Keratinocyte (primary cell): ENCODE results near the gene ARNT2. TPM values are rescaled to one million over a fixed set of nuclear protein-coding genes. Genes with fewer than 3 reads are reported as not detected.

Experiments
- DNase-seq: peaks from one replicate; pipeline ENCODE4 v3.0.0-alpha.2; 2011; ENCODE audit warnings: low read depth, missing footprints, low spot score
- FAIRE-seq: peaks from 2 replicates; lab custom pipeline; 2011; peaks lifted over from hg19 to GRCh38; lab: Jason Lieb, UNC
- H2AFZ ChIP-seq: 2 replicates; pipeline ENCODE4 v1.6.0; 2012; ENCODE audit warnings: low read length, control low read depth, inconsistent platforms; ENCODE audit not compliant: control insufficient read depth
- H3K27ac ChIP-seq: 2 replicates; pipeline ENCODE4 v1.5.1; 2011; ENCODE audit warnings: low read length; ENCODE audit not compliant: control insufficient read depth, insufficient read depth
- H3K27me3 ChIP-seq: 3 replicates; pipeline ENCODE4 v1.6.0; 2011; ENCODE audit warnings: low read length; ENCODE audit not compliant: control insufficient read depth, insufficient read depth; ENCODE audit errors: extremely low read depth
- H3K36me3 ChIP-seq, 2 experiments: 2 replicates in 1 of 2; 3 replicates in 1 of 2; pipeline ENCODE4 v1.5.1; 2011; ENCODE audit warnings: low read length in 2 of 2, mild to moderate bottlenecking in 1 of 2; ENCODE audit not compliant: control insufficient read depth in 2 of 2, insufficient read depth in 2 of 2; ENCODE audit errors: extremely low read depth in 1 of 2
- H3K4me1 ChIP-seq: 3 replicates; pipeline ENCODE4 v1.5.1; 2011; ENCODE audit warnings: low read length; ENCODE audit not compliant: control insufficient read depth, insufficient read depth; ENCODE audit errors: extremely low read depth
- H3K4me2 ChIP-seq: 3 replicates; pipeline ENCODE4 v1.6.0; 2011; ENCODE audit warnings: low read depth, low read length; ENCODE audit not compliant: control insufficient read depth, insufficient read depth; ENCODE audit errors: extremely low read depth
- H3K4me3 ChIP-seq, 3 experiments: fragments of 200-600 bp in 1 of 3; sonication (generic) in 1 of 3; 2 replicates in 2 of 3; 3 replicates in 1 of 3; pipeline ENCODE4 v1.5.1; 2011 to 2016; ENCODE audit warnings: low read length in 3 of 3, mild to moderate bottlenecking in 3 of 3, control low read depth in 2 of 3, inconsistent platforms in 1 of 3, low read depth in 1 of 3, mixed read lengths in 1 of 3, mixed run types in 1 of 3, moderate library complexity in 1 of 3; ENCODE audit not compliant: control insufficient read depth in 2 of 3, insufficient read depth in 2 of 3; ENCODE audit errors: extremely low read depth in 1 of 3
- H3K79me2 ChIP-seq: 2 replicates; pipeline ENCODE4 v1.6.0; 2012; ENCODE audit warnings: low read length; ENCODE audit not compliant: control insufficient read depth, insufficient read depth
- H3K9ac ChIP-seq: 3 replicates; pipeline ENCODE4 v1.6.0; 2011; ENCODE audit warnings: low read length; ENCODE audit not compliant: control insufficient read depth, insufficient read depth; ENCODE audit errors: extremely low read depth
- H3K9me1 ChIP-seq: 3 replicates; pipeline ENCODE4 v1.6.0; 2011; ENCODE audit warnings: low read length; ENCODE audit not compliant: control insufficient read depth, insufficient read depth; ENCODE audit errors: extremely low read depth
- H3K9me3 ChIP-seq: 2 replicates; pipeline ENCODE4 v1.5.1; 2012; ENCODE audit warnings: low read depth, low read length; ENCODE audit not compliant: control insufficient read depth
- H4K20me1 ChIP-seq: 3 replicates; pipeline ENCODE4 v1.6.0; 2011; ENCODE audit warnings: low read length; ENCODE audit not compliant: control insufficient read depth, insufficient read depth; ENCODE audit errors: extremely low read depth
- CTCF ChIP-seq, 3 experiments: IDR thresholded peaks in 1 of 3; conservative IDR thresholded peaks in 1 of 3; optimal IDR thresholded peaks in 1 of 3; 2 replicates in 2 of 3; 3 replicates in 1 of 3; pipeline versions ENCODE3 to v1.5.1; 2011; ENCODE audit warnings: low read length in 3 of 3, mild to moderate bottlenecking in 3 of 3, moderate library complexity in 2 of 3, control low read depth in 1 of 3, inconsistent platforms in 1 of 3; ENCODE audit not compliant: insufficient read depth in 2 of 3; ENCODE audit errors: extremely low read depth in 1 of 3
- EZH2 ChIP-seq: IDR thresholded peaks from one replicate; pipeline ENCODE4 v1.6.1; 2012; ENCODE audit warnings: inconsistent platforms, mild to moderate bottlenecking, low read length, moderate library complexity
- dilution Hi-C: fragments of 300-500 bp; cut with MboI; formaldehyde crosslinking; loops from one replicate; pipeline ENCODE4 v1.7.0; 2020; ENCODE audit warnings: low sequenced_read_pairs; ENCODE audit not compliant: extremely low pct_ligation_motif_present
- polyA plus RNA-seq, 5 experiments: library from polyadenylated mRNA; depleted of rRNA in 3 of 5; stranded (reverse) in 3 of 5; stranded (forward) in 1 of 5; unstranded in 1 of 5; fragments of >200 nt; gene quantifications; 1 replicate in 1 of 5; 2 replicates in 3 of 5; 3 replicates in 1 of 5; pipeline versions ENCODE4 v1.2.1 to v1.2.3, GENCODE V29; 2011 to 2012; ENCODE audit warnings: missing spikeins in 2 of 5, low read depth in 1 of 5, low replicate concordance in 1 of 5

The ARNT2 gene
- polyA plus RNA-seq, 1 donor (not counting 4 experiments of a cell fraction or from before 2014, with no cell fraction given) = 0.16 TPM

DNA sequence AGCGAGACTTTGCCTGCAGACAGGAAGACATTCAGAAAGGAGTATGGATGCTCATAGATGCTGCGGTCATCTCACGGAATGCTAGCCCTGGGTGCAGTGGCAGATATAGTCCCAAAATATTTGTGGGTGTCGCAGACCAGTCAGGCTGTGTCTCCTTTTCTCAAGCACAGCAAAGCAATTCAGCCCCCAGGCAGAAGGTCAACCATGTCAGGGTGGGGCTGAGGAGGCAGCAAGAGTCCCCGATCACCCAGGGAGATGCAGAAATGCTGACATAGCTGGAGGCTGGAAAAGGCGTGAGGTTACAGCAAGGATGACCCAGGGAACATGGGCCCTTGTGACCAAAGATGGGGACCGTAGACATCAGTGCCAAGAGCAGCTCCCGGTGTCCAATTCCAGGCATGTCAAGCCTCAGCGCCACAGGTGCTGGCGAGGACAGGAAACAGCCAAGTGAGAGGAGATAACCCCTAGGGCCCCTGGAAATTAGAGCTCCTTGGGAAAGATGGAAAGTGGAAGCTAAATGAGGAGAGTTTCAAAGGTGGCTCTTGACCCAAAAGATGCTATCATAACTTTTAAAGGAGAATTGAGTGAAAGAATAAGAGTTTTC, 209.7 kb downstream of the ARNT2 start:
- Histone ChIP-seq H3K4me3 (no peak overlapping the region), H3K27me3 (no peaks in the 10 kb centered on the region), H3K9ac (no peak overlapping the region), H3K9me3 (no peaks in the 10 kb centered on the region), H3K4me1 (peaks cover 23% of the 10 kb centered on the region), H4K20me1 (no peaks in the 10 kb centered on the region), H3K9me1 (no peaks in the 10 kb centered on the region), H2AFZ (no peak overlapping the region), H3K27ac (no peak overlapping the region), H3K4me2 (no peak overlapping the region), H3K79me2 (no peaks in the 10 kb centered on the region), H3K36me3 (no peaks in the 10 kb centered on the region)
- dilution Hi-C loops = no loop called here
- FAIRE-seq = no peak
- TF ChIP-seq CTCF (optimal IDR thresholded peaks at IDR 0.05 in 1 of 3, IDR thresholded peaks at IDR 0.05 in 1 of 3, conservative IDR thresholded peaks at IDR 0.05 in 1 of 3; ENCODE audit: extremely low read depth in 1 of 3, insufficient read depth in 2 of 3, low read length in 3 of 3) = no peak
- no peak for TF ChIP-seq EZH2
- no peak for DNase-seq

- DNase-seq (no peak), FAIRE-seq (no peak)
- no peak for TF ChIP-seq EZH2
- TF ChIP-seq CTCF (optimal IDR thresholded peaks at IDR 0.05 in 1 of 3, IDR thresholded peaks at IDR 0.05 in 1 of 3, conservative IDR thresholded peaks at IDR 0.05 in 1 of 3; ENCODE audit: extremely low read depth in 1 of 3, insufficient read depth in 2 of 3, low read length in 3 of 3) = no peak
- no peaks in the 10 kb centered on the region for H3K27me3 ChIP-seq
- dilution Hi-C loops = no loop called here
- no peaks in the 10 kb centered on the region for H3K9me3 ChIP-seq
- no peaks in the 10 kb centered on the region for H3K9me1 ChIP-seq
- no peak overlapping the region for H3K27ac ChIP-seq
- no peaks in the 10 kb centered on the region for H3K36me3 ChIP-seq
- H3K79me2 ChIP-seq = no peaks in the 10 kb centered on the region
- peaks cover 15% of the 10 kb centered on the region for H3K4me1 ChIP-seq
- no peak overlapping the region for H3K4me2 ChIP-seq
- H3K4me3 ChIP-seq = no peak overlapping the region
- H3K9ac ChIP-seq = no peak overlapping the region
- no peak overlapping the region for H2AFZ ChIP-seq
- no peaks in the 10 kb centered on the region for H4K20me1 ChIP-seq
Measured at GRCh38 chr15:80614711-80615360, 210.7 kb downstream of the ARNT2 start.
